NCI-H2171 treated with DMSO at 0.1 percent for 48 hours (cell line): ENCODE data around the gene WDR5.

Source experiments
- DNase-seq: peaks from one replicate; lab custom pipeline; 2025; lab: John Stamatoyannopoulos, UW

Gene WDR5

DNA sequence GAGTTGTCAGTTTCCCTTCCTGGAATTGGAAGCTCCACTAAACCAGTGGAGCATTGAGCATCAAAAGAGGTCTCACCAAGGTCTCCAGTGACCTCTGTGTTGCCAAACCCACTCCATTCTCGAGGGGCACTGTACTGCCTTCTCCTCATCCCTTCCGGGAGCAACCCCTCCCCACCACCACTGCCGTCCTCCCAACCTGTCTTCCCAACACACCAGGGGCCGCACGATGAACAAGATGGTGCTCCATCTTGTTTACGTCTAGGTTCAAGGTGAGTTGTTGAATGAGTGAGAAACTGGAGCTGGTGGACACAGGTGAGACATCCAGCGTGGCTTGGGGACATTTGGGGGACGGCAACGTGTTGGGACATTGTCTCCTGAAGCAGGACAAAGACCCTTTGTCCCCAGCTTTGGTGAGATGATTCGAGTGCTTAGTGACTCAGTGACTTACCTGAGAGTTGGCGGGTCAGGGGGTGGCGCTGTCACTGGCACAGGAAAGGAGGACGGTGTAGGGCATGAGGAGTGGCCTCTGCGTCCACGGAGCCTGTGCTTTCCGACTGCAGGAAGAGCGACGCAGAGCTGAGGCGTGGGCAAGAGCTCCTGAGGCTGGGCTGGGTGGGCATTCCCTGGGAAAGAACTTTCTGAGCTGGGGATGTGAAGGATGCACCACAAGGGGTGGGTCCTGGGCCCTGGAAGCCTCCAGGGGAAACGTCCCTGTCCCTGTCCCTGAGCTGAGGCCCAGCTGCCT, 73.3 kb downstream of the WDR5 start:
- no peak for DNase-seq
